HG03066 (cell line): ENCODE measurements around the gene PUS7L.
A peak's percentile ranks its signal among the peaks of the same experiment; 100 is the strongest.
"Not testable (repeated sequence)": the region's sequence is repeated elsewhere in the genome, so short reads cannot be mapped to it uniquely, and the experiment has no call there.

ENCODE experiments used
- ATAC-seq: cut with Tn5 transposase; IDR thresholded peaks from one replicate; pipeline ENCODE4 v1.9.1; 2021; ENCODE audit warnings: low read depth; ENCODE audit not compliant: unreplicated experiment

Gene PUS7L

GRCh38 chr12:43750814-43751213, 7.8 kb downstream of the PUS7L start:
- ATAC-seq = no peak

GRCh38 chr12:43749016-43749415, 9.6 kb downstream of the PUS7L start:
- ATAC-seq = no peak

GRCh38 chr12:43744826-43745225, 13.8 kb downstream of the PUS7L start:
- ATAC-seq = no peak

- no peak for ATAC-seq
Observed at GRCh38 chr12:43742106-43742505, 16.5 kb downstream of the PUS7L start.

GRCh38 chr12:43740511-43741100, 18.0 kb downstream of the PUS7L start:
- peak; percentile 69 for ATAC-seq

GRCh38 chr12:43737646-43738045, 20.9 kb downstream of the PUS7L start:
- no peak for ATAC-seq

GRCh38 chr12:43736927-43737440, 21.6 kb downstream of the PUS7L start:
- no peak for ATAC-seq

- no peak for ATAC-seq
Observed at GRCh38 chr12:43733687-43734086, 24.9 kb downstream of the PUS7L start.

GRCh38 chr12:43730283-43730682, 28.3 kb downstream of the PUS7L start:
- ATAC-seq = no peak

- no peak for ATAC-seq
Observed at GRCh38 chr12:43728698-43729097, 29.9 kb downstream of the PUS7L start.

GRCh38 chr12:43728117-43728516, 30.5 kb downstream of the PUS7L start:
- ATAC-seq = no peak

- ATAC-seq = no peak
Observed at GRCh38 chr12:43723134-43723533, 35.5 kb downstream of the PUS7L start.

GRCh38 chr12:43722621-43723020, 36.0 kb downstream of the PUS7L start:
- ATAC-seq = no peak

GRCh38 chr12:43711348-43711747, 47.2 kb downstream of the PUS7L start:
- ATAC-seq = no peak

GRCh38 chr12:43703772-43704171, 54.8 kb downstream of the PUS7L start:
- not testable (repeated sequence) for ATAC-seq

- ATAC-seq = not testable (repeated sequence)
Observed at GRCh38 chr12:43701194-43701593, 57.4 kb downstream of the PUS7L start.

- no peak for ATAC-seq
Observed at GRCh38 chr12:43696154-43696553, 62.4 kb downstream of the PUS7L start.

GRCh38 chr12:43694879-43695278, 63.7 kb downstream of the PUS7L start:
- no peak for ATAC-seq

- no peak for ATAC-seq
Observed at GRCh38 chr12:43692064-43692463, 66.5 kb downstream of the PUS7L start.

- ATAC-seq = not testable (repeated sequence)
Observed at GRCh38 chr12:43685491-43685890, 73.1 kb downstream of the PUS7L start.

- ATAC-seq = peak; percentile 74
Observed at GRCh38 chr12:43676183-43676813, 82.3 kb downstream of the PUS7L start.
